PFSK-1 (cell line): Measurements from ENCODE around the gene MEX3B.

ENCODE experiments used
- FOXP2 ChIP-seq: optimal IDR thresholded peaks from 2 replicates; pipeline ENCODE3; 2011; ENCODE audit warnings: borderline replicate concordance, control low read depth, inconsistent platforms; ENCODE audit not compliant: insufficient read depth; ENCODE audit errors: extremely low read length, extremely low read depth
- POLR2AphosphoS5 ChIP-seq: IDR thresholded peaks from 2 replicates; pipeline ENCODE4 v1.6.1; 2012; ENCODE audit warnings: low read depth, mild to moderate bottlenecking, control low read depth, low read length, moderate library complexity
- REST ChIP-seq, 2 experiments: IDR thresholded peaks; 2 replicates each; pipeline versions ENCODE4 v1.6.1 to v1.8.0; 2011 to 2012; ENCODE audit warnings: low read depth in 2 of 2, low read length in 2 of 2, control low read depth in 1 of 2, inconsistent platforms in 1 of 2, mild to moderate bottlenecking in 1 of 2, moderate library complexity in 1 of 2; ENCODE audit not compliant: insufficient read depth in 1 of 2
- SIN3A ChIP-seq: IDR thresholded peaks from 2 replicates; pipeline ENCODE4 v1.6.1; 2012; ENCODE audit warnings: mild to moderate bottlenecking, low read length, moderate library complexity, borderline replicate concordance; ENCODE audit not compliant: insufficient read depth
- TAF1 ChIP-seq: IDR thresholded peaks from 2 replicates; pipeline ENCODE4 v1.6.1; 2012; ENCODE audit warnings: low read length, control low read depth, borderline replicate concordance; ENCODE audit not compliant: insufficient read depth

Gene MEX3B

GRCh38 chr15:82056958-82057823 lies 11.4 kb upstream of the MEX3B start:
- TF ChIP-seq POLR2AphosphoS5 (no peak), SIN3A (no peak), TAF1 (no peak), FOXP2 (no peak), REST (IDR thresholded peaks at IDR 0.05; ENCODE audit: insufficient read depth in 1 of 2, low read depth in 2 of 2, low read length in 2 of 2) (no peak)

- TF ChIP-seq FOXP2: no peak
Measured at GRCh38 chr15:82052751-82053150, 6.9 kb upstream of the MEX3B start.

- peak; percentile 66 for TF ChIP-seq FOXP2
- no peak for TF ChIP-seq TAF1
- TF ChIP-seq SIN3A: no peak
Measured at GRCh38 chr15:82051664-82052063, 5.8 kb upstream of the MEX3B start.

GRCh38 chr15:82048811-82049210 lies 3.0 kb upstream of the MEX3B start:
- TF ChIP-seq REST (IDR thresholded peaks at IDR 0.05; ENCODE audit: insufficient read depth in 1 of 2, low read depth in 2 of 2, low read length in 2 of 2): no peak
- TF ChIP-seq TAF1: no peak
- TF ChIP-seq SIN3A: no peak
- TF ChIP-seq FOXP2: no peak
- no peak for TF ChIP-seq POLR2AphosphoS5

GRCh38 chr15:82047453-82048400 lies 1.9 kb upstream of the MEX3B start:
- TF ChIP-seq REST (IDR thresholded peaks at IDR 0.05; ENCODE audit: insufficient read depth in 1 of 2, low read depth in 2 of 2, low read length in 2 of 2) (peak; percentile 32 to 55; a peak in 1 of 4 replicates), SIN3A (no peak)

- TF ChIP-seq REST (IDR thresholded peaks at IDR 0.05; ENCODE audit: insufficient read depth in 1 of 2, low read depth in 2 of 2, low read length in 2 of 2): no peak
- no peak for TF ChIP-seq POLR2AphosphoS5
- no peak for TF ChIP-seq SIN3A
- 0 out of 2 replicates have a peak, but pooled peaks have one; percentile 9 for TF ChIP-seq TAF1
- peak; percentile 69 for TF ChIP-seq FOXP2
Measured at GRCh38 chr15:82046666-82047452, 1.0 kb upstream of the MEX3B start.
